MCF 10A (cell line): Measurements from ENCODE around the gene FRS3. TPM values are rescaled to one million over a fixed set of nuclear protein-coding genes. Genes with fewer than 3 reads are reported as not detected.

ENCODE experiments used
- BruUV-seq: library from RNA; stranded (reverse); fragments of 400-500 nt; replicated peaks from 2 replicates; lab custom pipeline; 2021; lab: Mats Ljungman, UMichigan
- CTCF ChIA-PET: fragments of 300-600 bp; sonication (Branson Sonifier 250); formaldehyde crosslinking; extraction: SDS; loops from one replicate; lab custom pipeline; 2021; ENCODE audit warnings: antibody characterized with exemption, inconsistent platforms; lab: Yijun Ruan, JAX
- POLR2A ChIA-PET: fragments of 300-600, 350-650 bp; sonication (Branson Sonifier 250); formaldehyde crosslinking; extraction: SDS; loops from one replicate; lab custom pipeline; 2020; ENCODE audit warnings: antibody characterized with exemption, inconsistent platforms; lab: Yijun Ruan, JAX
- DNase-seq: peaks from one replicate; pipeline ENCODE4 v3.0.0-alpha.2; 2018; ENCODE audit not compliant: unreplicated experiment
- H3K27ac Mint-ChIP-seq: one replicate; pipeline ENCODE4 v1.8.0; 2022; ENCODE audit warnings: mild to moderate bottlenecking, low read depth, mixed read lengths; ENCODE audit not compliant: unreplicated experiment
- H3K27me3 Mint-ChIP-seq: one replicate; pipeline ENCODE4 v1.8.0; 2022; ENCODE audit warnings: mixed read lengths; ENCODE audit not compliant: insufficient read depth, unreplicated experiment
- H3K36me3 Mint-ChIP-seq: one replicate; pipeline ENCODE4 v1.8.0; 2022; ENCODE audit warnings: mild to moderate bottlenecking, moderate library complexity, mixed read lengths; ENCODE audit not compliant: insufficient read depth, unreplicated experiment
- H3K4me1 Mint-ChIP-seq: one replicate; pipeline ENCODE4 v1.8.0; 2022; ENCODE audit warnings: mixed read lengths; ENCODE audit not compliant: insufficient read depth, unreplicated experiment
- H3K4me3 Mint-ChIP-seq: one replicate; pipeline ENCODE4 v1.8.0; 2022; ENCODE audit warnings: mild to moderate bottlenecking, moderate library complexity, mixed read lengths; ENCODE audit not compliant: unreplicated experiment
- H3K9me3 Mint-ChIP-seq: one replicate; pipeline ENCODE4 v1.8.0; 2022; ENCODE audit warnings: mixed read lengths; ENCODE audit not compliant: unreplicated experiment
- CTCF ChIP-seq: fragments of 200-600 bp; IDR thresholded peaks from one replicate; pipeline ENCODE4 v1.8.0; 2022; ENCODE audit warnings: antibody characterized with exemption, mild to moderate bottlenecking; ENCODE audit not compliant: unreplicated experiment
- intact Hi-C: fragments of 100-400 bp; cut with micrococcal nuclease; formaldehyde crosslinking; loops from 2 replicates; pipeline ENCODE4 v1.14.1; 2022
- total RNA-seq: library from RNA; stranded (reverse); gene quantifications from 2 replicates; pipeline ENCODE4 v1.2.3, GENCODE V29; 2022

The FRS3 gene
- total RNA-seq, 1 experiment from 2014 or later: 3.9 TPM

- Mint-ChIP-seq H3K27ac (peak within 1 kb of the TSS; percentile 12), H3K4me3 (peak within 1 kb of the TSS; percentile 90), H3K9me3 (no peaks in the 10 kb centered on the region), H3K4me1 (peaks cover 26% of the 10 kb centered on the region), H3K27me3 (no peaks in the 10 kb centered on the region), H3K36me3 (peaks cover 12% of the 10 kb centered on the region)
- CTCF ChIA-PET: interaction anchor here (0.6 to 3.3 kb wide), 6 partner anchors 13 to 479 kb away, joined by 3 to 24 read pairs (median 3); no protein-coding TSS in a partner anchor
- DNase-seq: peak; percentile 79
- POLR2A ChIA-PET: interaction anchor here (0.5 to 2.1 kb wide), 7 partner anchors 48 to 270 kb away, joined by 3 to 18 read pairs (median 4); partner anchors contain the start of gene TAF8
- TF ChIP-seq CTCF: no peak
- intact Hi-C loops: loop anchor here (1.0 to 10.0 kb wide), 3 partner anchors 264 to 434 kb away; partner anchors contain the start of gene MRPS10
- BruUV-seq: no TSS peak
Measured at GRCh38 chr6:41780551-41781365, 1.1 kb upstream of the FRS3 start, which contains the start of gene PRICKLE4. Gene PRICKLE4 (plus strand): TSS chr6:41780782. CDS start chr6:41783474, 2,692 bp downstream.

GRCh38 chr6:41779336-41779735 lies 364 bp downstream of the FRS3 start:
- H3K27ac Mint-ChIP-seq: no peak overlapping the region
- BruUV-seq: no TSS peak
- peaks cover 17% of the 10 kb centered on the region for H3K36me3 Mint-ChIP-seq
- H3K4me1 Mint-ChIP-seq: peaks cover 19% of the 10 kb centered on the region
- ChIA-PET POLR2A (interaction anchor here (0.7 to 1.2 kb wide), 4 partner anchors 8 to 142 kb away, joined by 3 to 5 read pairs (median 4); partner anchors contain the start of genes TFEB and TOMM6), CTCF (interaction anchor here (0.6 kb wide), 1 partner anchor 91 kb away, joined by 4 read pairs; no protein-coding TSS in a partner anchor)
- no peaks in the 10 kb centered on the region for H3K9me3 Mint-ChIP-seq
- TF ChIP-seq CTCF: no peak
- H3K4me3 Mint-ChIP-seq: peak overlapping the region; percentile 90
- no peak for DNase-seq
- intact Hi-C loops: loop anchor here (5.0 kb wide), 1 partner anchor 97 kb away; no protein-coding TSS in a partner anchor
- H3K27me3 Mint-ChIP-seq: no peaks in the 10 kb centered on the region

GRCh38 chr6:41778895-41779294 lies 805 bp downstream of the FRS3 start:
- intact Hi-C loops: loop anchor here (5.0 kb wide), 1 partner anchor 97 kb away; no protein-coding TSS in a partner anchor
- ChIA-PET CTCF (interaction anchor here (0.7 to 5.9 kb wide), 9 partner anchors 7 to 934 kb away, joined by 3 to 48 read pairs (median 3); partner anchors contain the start of genes TFEB and TOMM6), POLR2A (interaction anchor here (0.7 to 1.2 kb wide), 5 partner anchors 9 to 272 kb away, joined by 3 to 5 read pairs (median 3); partner anchors contain the start of gene TOMM6)
- no peak for TF ChIP-seq CTCF
- Mint-ChIP-seq H3K9me3 (no peaks in the 10 kb centered on the region), H3K27me3 (no peaks in the 10 kb centered on the region), H3K4me3 (peak overlapping the region; percentile 90), H3K27ac (no peak overlapping the region), H3K36me3 (peaks cover 21% of the 10 kb centered on the region), H3K4me1 (peaks cover 18% of the 10 kb centered on the region)
- BruUV-seq: TSS peak; percentile 37
- DNase-seq: no peak
